ENCODE data around the gene PSMG3.

- no peak for TF ChIP-seq CTCF (IDR thresholded peaks at IDR 0.05)
- TF ChIP-seq POLR2A (IDR thresholded peaks at IDR 0.05), result no peak
These were observed 27.5 kb downstream of the PSMG3 start for GRCh38 chr7:1542329-1542728.

Data from testis (tissue), 2 donors.